AG09319 (cell line): ENCODE measurements around the gene SPAM1.

Experiments used
- DNase-seq: peaks from one replicate; pipeline ENCODE4 v3.0.0-alpha.2; 2010; ENCODE audit warnings: low read depth; ENCODE audit errors: extremely low read depth
- CTCF ChIP-seq: IDR thresholded peaks from 2 replicates; pipeline ENCODE4 v1.5.1; 2011; ENCODE audit warnings: low read depth, mild to moderate bottlenecking, inconsistent platforms, low read length, moderate library complexity

SPAM1 gene

GRCh38 chr7:123929655-123930054, 4.6 kb downstream of the SPAM1 start:
- DNase-seq: no peak
- TF ChIP-seq CTCF: no peak

GRCh38 chr7:123935436-123936381, 10.7 kb downstream of the SPAM1 start:
- no peak for DNase-seq
- TF ChIP-seq CTCF: no peak

- DNase-seq: no peak
- TF ChIP-seq CTCF: no peak
Measured at GRCh38 chr7:123936388-123936787, 11.3 kb downstream of the SPAM1 start.

GRCh38 chr7:123939784-123940183, 14.7 kb downstream of the SPAM1 start:
- TF ChIP-seq CTCF: no peak

GRCh38 chr7:123941391-123942180, 16.5 kb downstream of the SPAM1 start:
- TF ChIP-seq CTCF: no peak
- no peak for DNase-seq

More at GRCh38 chr7:123939784-123940183, 14.7 kb downstream of the SPAM1 start:
- DNase-seq: no peak

- DNase-seq: no peak
- no peak for TF ChIP-seq CTCF
Measured at GRCh38 chr7:123944395-123944794, 19.4 kb downstream of the SPAM1 start.

GRCh38 chr7:123945938-123946337, 20.9 kb downstream of the SPAM1 start:
- no peak for TF ChIP-seq CTCF
- DNase-seq: no peak
